H7 (cell line): ENCODE results near the gene ADAMTS18. TPM values are rescaled to one million over a fixed set of nuclear protein-coding genes. Genes with fewer than 3 reads are reported as not detected.

ENCODE experiments used
- DNase-seq: peaks from one replicate; pipeline ENCODE4 v3.0.0; 2012
- H3K27me3 ChIP-seq: 2 replicates; pipeline ENCODE4 v1.6.0; 2011; ENCODE audit warnings: mild to moderate bottlenecking, low read length; ENCODE audit not compliant: control insufficient read depth, insufficient read depth
- H3K36me3 ChIP-seq: replicated peaks from 2 replicates; pipeline ENCODE4 v1.5.1; 2011; ENCODE audit warnings: low read length; ENCODE audit not compliant: control insufficient read depth, insufficient read depth
- H3K4me3 ChIP-seq: 2 replicates; pipeline ENCODE4 v1.5.1; 2011; ENCODE audit warnings: low read depth, mild to moderate bottlenecking, control low read depth, low read length, moderate library complexity; ENCODE audit not compliant: insufficient read depth
- total RNA-seq: library from RNA; depleted of rRNA; stranded (reverse); fragments of >200 nt; shearing (Covaris generic); gene quantifications from 2 replicates; pipeline ENCODE4 v1.2.3, GENCODE V29; 2014

ADAMTS18 gene
- total RNA-seq, 1 experiment from 2014 or later = 0.94 TPM

GRCh38 chr16:77445324-77445723 lies 10.5 kb upstream of the ADAMTS18 start:
- H3K4me3 ChIP-seq = no peak overlapping the region
- H3K36me3 ChIP-seq = no peaks in the 10 kb centered on the region
- H3K27me3 ChIP-seq = no peaks in the 10 kb centered on the region
- DNase-seq = no peak

- no peaks in the 10 kb centered on the region; the same call in 1 of the 2 replicates for H3K27me3 ChIP-seq
- H3K36me3 ChIP-seq = no peaks in the 10 kb centered on the region
- H3K4me3 ChIP-seq = no peak overlapping the region
- no peak for DNase-seq
Observed at GRCh38 chr16:77444147-77444460, 9.3 kb upstream of the ADAMTS18 start.

GRCh38 chr16:77443357-77444146 lies 8.7 kb upstream of the ADAMTS18 start:
- DNase-seq = no peak
- H3K36me3 ChIP-seq = no peaks in the 10 kb centered on the region
- H3K4me3 ChIP-seq = no peak overlapping the region
- no peaks in the 10 kb centered on the region; the same call in 1 of the 2 replicates for H3K27me3 ChIP-seq

GRCh38 chr16:77442078-77442477 lies 7.2 kb upstream of the ADAMTS18 start:
- H3K27me3 ChIP-seq = peaks cover 1% of the 10 kb centered on the region
- H3K36me3 ChIP-seq = no peaks in the 10 kb centered on the region
- no peak overlapping the region for H3K4me3 ChIP-seq
- DNase-seq = no peak

- Histone ChIP-seq H3K4me3 (no peak overlapping the region), H3K36me3 (no peaks in the 10 kb centered on the region), H3K27me3 (peaks cover 24% of the 10 kb centered on the region)
- no peak for DNase-seq
Observed at GRCh38 chr16:77439106-77439505, 4.3 kb upstream of the ADAMTS18 start.

GRCh38 chr16:77437859-77438258 lies 3.0 kb upstream of the ADAMTS18 start:
- H3K36me3 ChIP-seq = no peaks in the 10 kb centered on the region
- H3K4me3 ChIP-seq = no peak overlapping the region
- peak; percentile 26 for DNase-seq
- peaks cover 37% of the 10 kb centered on the region for H3K27me3 ChIP-seq

GRCh38 chr16:77435272-77435820 lies 512 bp upstream of the ADAMTS18 start:
- Histone ChIP-seq H3K4me3 (peak overlapping the region; percentile 58), H3K27me3 (peaks cover 40% of the 10 kb centered on the region), H3K36me3 (no peaks in the 10 kb centered on the region)
- peak; percentile 30 for DNase-seq

GRCh38 chr16:77434022-77434529 lies 758 bp downstream of the ADAMTS18 start:
- peaks cover 40% of the 10 kb centered on the region for H3K27me3 ChIP-seq
- no peak for DNase-seq
- H3K36me3 ChIP-seq = no peaks in the 10 kb centered on the region
- peak overlapping the region; percentile 58 for H3K4me3 ChIP-seq

- Histone ChIP-seq H3K27me3 (peaks cover 40% of the 10 kb centered on the region), H3K4me3 (no peak overlapping the region), H3K36me3 (no peaks in the 10 kb centered on the region)
- no peak for DNase-seq
Observed at GRCh38 chr16:77433146-77433545, 1.7 kb downstream of the ADAMTS18 start.

GRCh38 chr16:77432264-77432663 lies 2.6 kb downstream of the ADAMTS18 start:
- no peak for DNase-seq
- Histone ChIP-seq H3K36me3 (no peaks in the 10 kb centered on the region), H3K27me3 (peaks cover 40% of the 10 kb centered on the region), H3K4me3 (no peak overlapping the region)

GRCh38 chr16:77430787-77431585 lies 3.8 kb downstream of the ADAMTS18 start:
- DNase-seq = no peak
- Histone ChIP-seq H3K27me3 (peaks cover 33% of the 10 kb centered on the region), H3K4me3 (no peak overlapping the region), H3K36me3 (no peaks in the 10 kb centered on the region)

- Histone ChIP-seq H3K4me3 (no peak overlapping the region), H3K36me3 (no peaks in the 10 kb centered on the region), H3K27me3 (peaks cover 27% of the 10 kb centered on the region)
- no peak for DNase-seq
Observed at GRCh38 chr16:77430360-77430759, 4.5 kb downstream of the ADAMTS18 start.

- no peaks in the 10 kb centered on the region for H3K27me3 ChIP-seq
- H3K4me3 ChIP-seq = no peak overlapping the region
- no peaks in the 10 kb centered on the region for H3K36me3 ChIP-seq
- DNase-seq = no peak
Observed at GRCh38 chr16:77424871-77425604, 9.8 kb downstream of the ADAMTS18 start.

GRCh38 chr16:77422196-77422784 lies 12.5 kb downstream of the ADAMTS18 start:
- no peak for DNase-seq
- Histone ChIP-seq H3K36me3 (no peaks in the 10 kb centered on the region), H3K27me3 (no peaks in the 10 kb centered on the region)

More at GRCh38 chr16:77422196-77422784, 12.5 kb downstream of the ADAMTS18 start:
- no peak overlapping the region for H3K4me3 ChIP-seq
